WTC11 (cell line): ENCODE measurements around the gene ATCAY. TPM values are rescaled to one million over a fixed set of nuclear protein-coding genes. Genes with fewer than 3 reads are reported as not detected.
A peak's percentile ranks its signal among the peaks of the same experiment; 100 is the strongest.

Experiments
- ATAC-seq: fragments of 200-7000 bp; cut with Tn5 transposase; 2 replicates; pipeline ENCODE4 v1.10.0; 2021; ENCODE audit warnings: mild to moderate bottlenecking, moderate library complexity
- CTCF ChIA-PET: fragments of 300-600 bp; sonication (Branson Sonifier 250); formaldehyde crosslinking; loops from one replicate; lab custom pipeline; 2021; ENCODE audit warnings: antibody characterized with exemption; lab: Charles Lee
- POLR2A ChIA-PET: fragments of 350-600 bp; sonication (Branson Sonifier 250); formaldehyde crosslinking; loops from one replicate; lab custom pipeline; 2021; ENCODE audit warnings: antibody characterized with exemption; lab: Charles Lee
- DNase-seq: peaks from one replicate; pipeline ENCODE4 v3.0.0; 2021; ENCODE audit warnings: low spot score
- H3K27ac Mint-ChIP-seq: 2 replicates; pipeline ENCODE4 v1.8.0; 2021; ENCODE audit warnings: mixed read lengths
- H3K27me3 Mint-ChIP-seq: 2 replicates; pipeline ENCODE4 v1.8.0; 2021; ENCODE audit warnings: low read depth, mild to moderate bottlenecking, moderate library complexity, mixed read lengths
- H3K36me3 Mint-ChIP-seq: 2 replicates; pipeline ENCODE4 v1.8.0; 2021; ENCODE audit warnings: mixed read lengths
- H3K4me1 Mint-ChIP-seq: 2 replicates; pipeline ENCODE4 v1.8.0; 2022; ENCODE audit warnings: mixed read lengths
- H3K4me3 Mint-ChIP-seq: 2 replicates; pipeline ENCODE4 v1.8.0; 2021; ENCODE audit warnings: mild to moderate bottlenecking, moderate library complexity, mixed read lengths
- H3K9me3 Mint-ChIP-seq: 2 replicates; pipeline ENCODE4 v1.8.0; 2021; ENCODE audit warnings: mixed read lengths
- ATF2 ChIP-seq: sonication (generic); formaldehyde crosslinking; IDR thresholded peaks from 2 replicates; pipeline ENCODE4 v1.8.1; 2022; ENCODE audit warnings: low read depth, missing genetic modification reagents, borderline replicate concordance
- E2F4 ChIP-seq: sonication (generic); formaldehyde crosslinking; IDR thresholded peaks from 2 replicates; pipeline ENCODE4 v1.8.1; 2022; ENCODE audit warnings: low read depth, mild to moderate bottlenecking, moderate library complexity, missing genetic modification reagents, borderline replicate concordance
- ELF4 ChIP-seq: sonication (generic); formaldehyde crosslinking; IDR thresholded peaks from 2 replicates; pipeline ENCODE4 v1.8.1; 2022; ENCODE audit warnings: low read depth, mild to moderate bottlenecking, moderate library complexity, missing genetic modification reagents
- ERG ChIP-seq: fragments of 250-450 bp; sonication (Bioruptor Pico); IDR thresholded peaks from 2 replicates; pipeline ENCODE4 v1.8.0; 2021; ENCODE audit warnings: mild to moderate bottlenecking
- FOXJ3 ChIP-seq: sonication (generic); formaldehyde crosslinking; IDR thresholded peaks from 2 replicates; pipeline ENCODE4 v1.9.0; 2021; ENCODE audit warnings: missing genetic modification reagents, mild to moderate bottlenecking, borderline replicate concordance
- FOXK1 ChIP-seq: sonication (generic); formaldehyde crosslinking; IDR thresholded peaks from 2 replicates; pipeline ENCODE4 v1.8.0; 2022; ENCODE audit warnings: mild to moderate bottlenecking, moderate library complexity, missing genetic modification reagents
- FOXP1 ChIP-seq: sonication (generic); formaldehyde crosslinking; IDR thresholded peaks from 2 replicates; pipeline ENCODE4 v1.8.0; 2022; ENCODE audit warnings: missing genetic modification reagents, mild to moderate bottlenecking, moderate library complexity, borderline replicate concordance
- HMGA2 ChIP-seq: fragments of 250-450 bp; sonication (Bioruptor Pico); IDR thresholded peaks from 2 replicates; pipeline ENCODE4 v1.4.0; 2021; ENCODE audit warnings: mild to moderate bottlenecking, moderate library complexity
- KAT7 ChIP-seq: sonication (generic); formaldehyde crosslinking; IDR thresholded peaks from 2 replicates; pipeline ENCODE4 v1.8.1; 2023; ENCODE audit warnings: missing genetic modification reagents, mild to moderate bottlenecking, borderline replicate concordance
- MAX ChIP-seq: sonication (generic); formaldehyde crosslinking; IDR thresholded peaks from 2 replicates; pipeline ENCODE4 v1.8.0; 2022; ENCODE audit warnings: mild to moderate bottlenecking, missing genetic modification reagents
- MXD4 ChIP-seq: fragments of 250-450 bp; sonication (Bioruptor Pico); IDR thresholded peaks from 2 replicates; pipeline ENCODE4 v1.8.0; 2021; ENCODE audit warnings: mild to moderate bottlenecking, moderate library complexity, borderline replicate concordance
- MYBL2 ChIP-seq: sonication (generic); formaldehyde crosslinking; IDR thresholded peaks from 2 replicates; pipeline ENCODE4 v1.8.1; 2023; ENCODE audit warnings: mild to moderate bottlenecking, moderate library complexity, missing genetic modification reagents
- NR1H2 ChIP-seq: sonication (generic); formaldehyde crosslinking; IDR thresholded peaks from 2 replicates; pipeline ENCODE4 v1.9.0; 2021; ENCODE audit warnings: mild to moderate bottlenecking, moderate library complexity, missing genetic modification reagents
- PREB ChIP-seq: sonication (generic); formaldehyde crosslinking; IDR thresholded peaks from 2 replicates; pipeline ENCODE4 v1.8.1; 2022; ENCODE audit warnings: mild to moderate bottlenecking, missing genetic modification reagents, moderate library complexity, borderline replicate concordance
- PRRX2 ChIP-seq: fragments of 250-450 bp; sonication (Bioruptor Pico); IDR thresholded peaks from 2 replicates; pipeline ENCODE4 v1.8.0; 2021; ENCODE audit warnings: mild to moderate bottlenecking
- RORB ChIP-seq: fragments of 250-450 bp; sonication (Bioruptor Pico); IDR thresholded peaks from 2 replicates; pipeline ENCODE4 v1.9.0; 2021; ENCODE audit warnings: mild to moderate bottlenecking
- SMAD3 ChIP-seq: sonication (generic); formaldehyde crosslinking; IDR thresholded peaks from 2 replicates; pipeline ENCODE4 v1.8.0; 2022; ENCODE audit warnings: missing genetic modification reagents, mild to moderate bottlenecking, borderline replicate concordance
- SMAD4 ChIP-seq: sonication (generic); formaldehyde crosslinking; IDR thresholded peaks from 2 replicates; pipeline ENCODE4 v1.8.0; 2022; ENCODE audit warnings: mild to moderate bottlenecking, missing genetic modification reagents
- TP53 ChIP-seq: sonication (generic); formaldehyde crosslinking; IDR thresholded peaks from 2 replicates; pipeline ENCODE4 v1.8.1; 2023; ENCODE audit warnings: mild to moderate bottlenecking, missing genetic modification reagents
- ZMAT4 ChIP-seq: fragments of 250-450 bp; sonication (Bioruptor Pico); IDR thresholded peaks from 2 replicates; pipeline ENCODE4 v1.9.0; 2021; ENCODE audit warnings: mild to moderate bottlenecking
- ZNF263 ChIP-seq: sonication (generic); formaldehyde crosslinking; IDR thresholded peaks from 2 replicates; pipeline ENCODE4 v1.8.1; 2022; ENCODE audit warnings: low read depth, mild to moderate bottlenecking, moderate library complexity, missing genetic modification reagents
- ZNF317 ChIP-seq: sonication (generic); formaldehyde crosslinking; IDR thresholded peaks from 2 replicates; pipeline ENCODE4 v1.8.1; 2023; ENCODE audit warnings: low read depth, mild to moderate bottlenecking, moderate library complexity, missing genetic modification reagents, borderline replicate concordance
- ZSCAN18 ChIP-seq: fragments of 250-450 bp; sonication (Bioruptor Pico); IDR thresholded peaks from 2 replicates; pipeline ENCODE4 v2.1.2; 2022; ENCODE audit warnings: mild to moderate bottlenecking, moderate library complexity
- total RNA-seq: library from RNA; stranded (reverse); gene quantifications from 3 replicates; pipeline ENCODE4 v1.2.3, GENCODE V29; 2021

The ATCAY gene
- total RNA-seq, 1 experiment from 2014 or later = 23.5 TPM

- H3K4me3 Mint-ChIP-seq = no peak overlapping the region
- no peaks in the 10 kb centered on the region for H3K4me1 Mint-ChIP-seq
- H3K9me3 Mint-ChIP-seq = no peaks in the 10 kb centered on the region
- H3K36me3 Mint-ChIP-seq = no peaks in the 10 kb centered on the region
- no peak for TF ChIP-seq SMAD4 (CRISPR knock-in tag)
- no peak for TF ChIP-seq FOXP1 (CRISPR knock-in tag)
- TF ChIP-seq RORB (CRISPR knock-in tag) = no peak
- no peak for TF ChIP-seq KAT7 (CRISPR knock-in tag)
- TF ChIP-seq ERG = no peak
- no peak for TF ChIP-seq E2F4 (CRISPR knock-in tag)
- TF ChIP-seq SMAD3 (CRISPR knock-in tag) = no peak
- TF ChIP-seq NR1H2 = no peak
- no peak for TF ChIP-seq FOXJ3
- no peak for TF ChIP-seq ZNF317
- no peak for TF ChIP-seq PRRX2 (CRISPR knock-in tag)
- TF ChIP-seq ATF2 (CRISPR knock-in tag) = no peak
- DNase-seq = no peak
- ChIA-PET POLR2A (no interaction called here), CTCF (no interaction called here)
- no peak overlapping the region for H3K27ac Mint-ChIP-seq
- no peaks in the 10 kb centered on the region for H3K27me3 Mint-ChIP-seq
- no peak for ATAC-seq
These were observed 35.9 kb upstream of the ATCAY start for GRCh38 chr19:3844596-3844995.

- DNase-seq = peak; percentile 33
- CTCF ChIA-PET = interaction anchor here (0.6 to 3.4 kb wide), 24 partner anchors 9 to 291 kb away, joined by 3 to 18 read pairs (median 4); partner anchors contain the start of genes ATCAY, MRPL54 and NMRK2
- no peak overlapping the region for H3K27ac Mint-ChIP-seq
These were observed 31.4 kb upstream of the ATCAY start for GRCh38 chr19:3849092-3849491.

More at GRCh38 chr19:3849092-3849491, 31.4 kb upstream of the ATCAY start:
- Mint-ChIP-seq H3K27me3 (peaks cover 11% of the 10 kb centered on the region), H3K4me1 (no peaks in the 10 kb centered on the region), H3K36me3 (peaks cover 35% of the 10 kb centered on the region), H3K9me3 (peaks cover 35% of the 10 kb centered on the region), H3K4me3 (no peak overlapping the region)
- POLR2A ChIA-PET = interaction anchor here (0.5 to 0.7 kb wide), 3 partner anchors 120 to 1307 kb away, joined by 3 to 4 read pairs (median 4); no protein-coding TSS in a partner anchor
- peak; percentile 75 for ATAC-seq
- TF ChIP-seq TP53 (no peak), SMAD4 (CRISPR knock-in tag) (no peak), ZSCAN18 (CRISPR knock-in tag) (no peak), ZNF263 (CRISPR knock-in tag) (no peak), MYBL2 (CRISPR knock-in tag) (no peak), MAX (CRISPR knock-in tag) (no peak), FOXK1 (CRISPR knock-in tag) (no peak), FOXJ3 (no peak), PREB (CRISPR knock-in tag) (no peak), MXD4 (CRISPR knock-in tag) (no peak), ELF4 (CRISPR knock-in tag) (no peak), ZMAT4 (CRISPR knock-in tag) (no peak), HMGA2 (CRISPR knock-in tag) (no peak)
